Endodermal cell (in vitro differentiated cells): ENCODE data around the gene ACLY. TPM values are rescaled to one million over a fixed set of nuclear protein-coding genes. Genes with fewer than 3 reads are reported as not detected.

Experiments used
- DNase-seq: peaks from one replicate; pipeline ENCODE4 v3.0.0-alpha.2; 2017
- H3K27ac ChIP-seq: 2 replicates; pipeline ENCODE4 v1.5.1; 2013; ENCODE audit warnings: mild to moderate bottlenecking, low read depth, low read length, moderate library complexity
- H3K27me3 ChIP-seq: 2 replicates; pipeline ENCODE4 v1.6.1; 2013; ENCODE audit warnings: mild to moderate bottlenecking, low read length, moderate library complexity; ENCODE audit not compliant: insufficient read depth, control insufficient read depth, poor library complexity, severe bottlenecking
- H3K36me3 ChIP-seq: 2 replicates; pipeline ENCODE4 v1.7.0; 2013; ENCODE audit warnings: mild to moderate bottlenecking, low read length, moderate library complexity; ENCODE audit not compliant: control insufficient read depth, insufficient read depth
- H3K4me1 ChIP-seq: one replicate; pipeline ENCODE4 v1.7.0; 2013; ENCODE audit warnings: low read length; ENCODE audit not compliant: control insufficient read depth, insufficient read depth
- H3K4me3 ChIP-seq: 2 replicates; pipeline ENCODE4 v1.5.1; 2013; ENCODE audit warnings: mild to moderate bottlenecking, low read length, moderate library complexity
- H3K9ac ChIP-seq: 2 replicates; pipeline ENCODE4 v1.6.1; 2013; ENCODE audit warnings: mild to moderate bottlenecking, low read length, moderate library complexity; ENCODE audit not compliant: poor library complexity, severe bottlenecking; ENCODE audit errors: extremely low read depth
- H3K9me3 ChIP-seq: 2 replicates; pipeline ENCODE4 v1.6.1; 2013; ENCODE audit warnings: mild to moderate bottlenecking, low read length, moderate library complexity; ENCODE audit not compliant: control insufficient read depth
- H3K27ac Mint-ChIP-seq: 2 replicates; pipeline ENCODE4 v1.8.0; 2020; ENCODE audit warnings: mixed read lengths
- H3K27me3 Mint-ChIP-seq: 2 replicates; pipeline ENCODE4 v1.8.0; 2021; ENCODE audit warnings: mild to moderate bottlenecking, mixed read lengths; ENCODE audit not compliant: insufficient read depth
- H3K36me3 Mint-ChIP-seq: 2 replicates; pipeline ENCODE4 v1.8.0; 2020; ENCODE audit warnings: low read depth, mixed read lengths
- H3K4me1 Mint-ChIP-seq: 2 replicates; pipeline ENCODE4 v1.8.0; 2020; ENCODE audit warnings: mixed read lengths
- H3K4me3 Mint-ChIP-seq: 2 replicates; pipeline ENCODE4 v1.8.0; 2020; ENCODE audit warnings: mild to moderate bottlenecking, moderate library complexity, mixed read lengths
- H3K9me3 Mint-ChIP-seq: 2 replicates; pipeline ENCODE4 v1.8.0; 2020; ENCODE audit warnings: mild to moderate bottlenecking, mixed read lengths
- CTCF ChIP-seq: fragments of 200-600 bp; sonication (generic); conservative IDR thresholded peaks from 2 replicates; pipeline ENCODE4 v1.5.0; 2021; ENCODE audit warnings: antibody characterized with exemption, mild to moderate bottlenecking
- WGBS, 2 experiments: methylation state at CpG; one replicate each; pipeline versions ENCODE4 v1.1.5 to v1.1.7; 2013; ENCODE audit warnings: missing lambda C conversion rate in 2 of 2, mixed read lengths in 1 of 2; ENCODE audit not compliant: insufficient coverage in 1 of 2, insufficient read length in 1 of 2; 5-methylcytosine and 5-hydroxymethylcytosine counted together
- total RNA-seq, 2 donors: library from RNA; stranded (reverse); fragmentation: NEBNext Ultra II Directional in 1 of 2; extraction: Animal tissue kit (Norgen Biotek cat#: 25700) in 1 of 2; gene quantifications; 2 replicates in 1 of 2; 3 replicates in 1 of 2; pipeline ENCODE4 v1.2.1, GENCODE V29; 2021

ACLY gene
- total RNA-seq, 2 donors from 2014 or later = 261 to 304 TPM

GRCh38 chr17:41930009-41930832, 11.5 kb upstream of the ACLY start, which contains the start of gene ODAD4:
Gene ODAD4, plus strand, starts transcription at chr17:41930617. Its CDS starts 107 bp downstream, at chr17:41930724.
- Histone ChIP-seq H3K9ac (peak within 1 kb of the TSS; percentile 59), H3K4me1 (no peaks in the 10 kb centered on the region), H3K36me3 (no peaks in the 10 kb centered on the region), H3K9me3 (no peaks in the 10 kb centered on the region), H3K27ac (no peak within 1 kb of the TSS), H3K27me3 (no peaks in the 10 kb centered on the region), H3K4me3 (peak within 1 kb of the TSS; percentile 95)
- H3K27me3 Mint-ChIP-seq = no peaks in the 10 kb centered on the region
- H3K4me3 Mint-ChIP-seq = peak within 1 kb of the TSS; percentile 76
- WGBS, 2 experiments = 3 to 4% methylated on average over 25 to 43 of the region's 43 CpGs
- no peaks in the 10 kb centered on the region for H3K9me3 Mint-ChIP-seq
- H3K36me3 Mint-ChIP-seq = peaks cover under 1% of the 10 kb centered on the region
- peaks cover 8% of the 10 kb centered on the region for H3K4me1 Mint-ChIP-seq
- peak; percentile 100 for DNase-seq
- TF ChIP-seq CTCF = peak; percentile 69
- peak within 1 kb of the TSS; percentile 98 for H3K27ac Mint-ChIP-seq

- no peak overlapping the region for H3K9ac ChIP-seq
- H3K27ac Mint-ChIP-seq = no peak overlapping the region
- no peaks in the 10 kb centered on the region for H3K4me1 ChIP-seq
- no peak for DNase-seq
- no peaks in the 10 kb centered on the region for H3K27me3 ChIP-seq
- H3K4me3 ChIP-seq = peak overlapping the region; percentile 95
- 66 to 82% methylated on average over 4 to 6 of the region's 6 CpGs for WGBS, 2 experiments
- no peaks in the 10 kb centered on the region for H3K36me3 ChIP-seq
- H3K4me1 Mint-ChIP-seq = peaks cover 8% of the 10 kb centered on the region
- no peaks in the 10 kb centered on the region for H3K9me3 ChIP-seq
- H3K4me3 Mint-ChIP-seq = peak overlapping the region; percentile 76
- H3K27ac ChIP-seq = no peak overlapping the region
- TF ChIP-seq CTCF = no peak
- no peaks in the 10 kb centered on the region for H3K36me3 Mint-ChIP-seq
- no peaks in the 10 kb centered on the region for H3K27me3 Mint-ChIP-seq
- H3K9me3 Mint-ChIP-seq = no peaks in the 10 kb centered on the region
These were observed 10.0 kb upstream of the ACLY start for GRCh38 chr17:41928693-41929251.

- Histone ChIP-seq H3K4me3 (no peak overlapping the region), H3K27ac (no peak overlapping the region), H3K27me3 (no peaks in the 10 kb centered on the region), H3K36me3 (no peaks in the 10 kb centered on the region), H3K9me3 (no peaks in the 10 kb centered on the region), H3K4me1 (no peaks in the 10 kb centered on the region), H3K9ac (no peak overlapping the region)
- WGBS, 2 experiments = 86 to 94% methylated on average over 1 to 5 of the region's 7 CpGs
- H3K9me3 Mint-ChIP-seq = no peaks in the 10 kb centered on the region
- H3K4me3 Mint-ChIP-seq = no peak overlapping the region
- TF ChIP-seq CTCF = no peak
- H3K36me3 Mint-ChIP-seq = no peaks in the 10 kb centered on the region
- peaks cover 8% of the 10 kb centered on the region for H3K4me1 Mint-ChIP-seq
- H3K27me3 Mint-ChIP-seq = no peaks in the 10 kb centered on the region
- DNase-seq = no peak
- H3K27ac Mint-ChIP-seq = no peak overlapping the region
These were observed 7.3 kb upstream of the ACLY start for GRCh38 chr17:41925991-41926590.
